Activated CD4-positive, CD25-positive, alpha-beta regulatory T cell treated with anti-CD3 and anti-CD28 coated beads, Interleukin-2, amount 50 U/mL, for 72 hours (primary cell): ENCODE results near the gene PARVG.

ENCODE experiments used
- DNase-seq: peaks from one replicate; pipeline ENCODE4 v3.0.0; 2021

The PARVG gene

GRCh38 chr22:44247923-44248892, 67.5 kb downstream of the PARVG start:
- DNase-seq: no peak

DNA sequence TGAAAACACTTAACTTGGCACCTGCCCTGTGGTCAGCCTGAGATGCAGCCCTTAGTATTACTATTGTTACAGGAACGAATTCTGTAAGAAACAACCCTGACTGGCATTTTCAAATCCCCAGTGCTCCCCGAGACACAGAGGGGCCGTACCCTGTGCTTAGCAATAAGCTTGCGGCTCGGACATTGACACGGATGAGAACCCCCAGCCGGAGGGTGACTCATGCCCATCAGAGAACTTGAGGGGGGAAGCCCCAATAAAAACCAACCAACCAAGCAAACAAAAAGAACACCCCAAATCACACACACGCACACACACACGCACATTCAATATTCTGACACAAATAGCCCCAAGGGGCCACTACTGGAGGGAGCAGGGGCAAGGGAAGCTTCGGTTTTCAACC, 68.2 kb downstream of the PARVG start:
- DNase-seq: no peak

GRCh38 chr22:44249376-44250147, 68.8 kb downstream of the PARVG start:
- no peak for DNase-seq

- no peak for DNase-seq
Measured at GRCh38 chr22:44254811-44255210, 74.1 kb downstream of the PARVG start.

DNA sequence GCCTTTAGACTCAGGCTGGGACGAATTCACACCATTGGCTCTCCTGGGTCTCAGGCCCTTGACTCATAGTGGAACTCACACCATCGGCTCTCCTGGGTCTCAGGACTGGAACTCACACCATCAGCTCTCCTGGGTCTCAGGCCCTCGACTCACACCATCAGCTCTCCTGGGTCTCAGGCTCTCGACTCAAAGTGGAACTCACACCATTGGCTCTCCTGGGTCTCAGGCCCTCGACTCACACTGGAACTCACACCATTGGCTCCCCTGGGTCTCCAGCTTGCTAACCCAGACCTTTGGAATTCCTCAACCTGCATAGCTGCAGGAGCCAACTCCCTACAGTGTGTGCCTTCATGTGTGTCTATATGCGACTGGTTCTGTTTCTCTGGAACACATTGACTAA, 75.4 kb downstream of the PARVG start:
- DNase-seq: no peak

DNA sequence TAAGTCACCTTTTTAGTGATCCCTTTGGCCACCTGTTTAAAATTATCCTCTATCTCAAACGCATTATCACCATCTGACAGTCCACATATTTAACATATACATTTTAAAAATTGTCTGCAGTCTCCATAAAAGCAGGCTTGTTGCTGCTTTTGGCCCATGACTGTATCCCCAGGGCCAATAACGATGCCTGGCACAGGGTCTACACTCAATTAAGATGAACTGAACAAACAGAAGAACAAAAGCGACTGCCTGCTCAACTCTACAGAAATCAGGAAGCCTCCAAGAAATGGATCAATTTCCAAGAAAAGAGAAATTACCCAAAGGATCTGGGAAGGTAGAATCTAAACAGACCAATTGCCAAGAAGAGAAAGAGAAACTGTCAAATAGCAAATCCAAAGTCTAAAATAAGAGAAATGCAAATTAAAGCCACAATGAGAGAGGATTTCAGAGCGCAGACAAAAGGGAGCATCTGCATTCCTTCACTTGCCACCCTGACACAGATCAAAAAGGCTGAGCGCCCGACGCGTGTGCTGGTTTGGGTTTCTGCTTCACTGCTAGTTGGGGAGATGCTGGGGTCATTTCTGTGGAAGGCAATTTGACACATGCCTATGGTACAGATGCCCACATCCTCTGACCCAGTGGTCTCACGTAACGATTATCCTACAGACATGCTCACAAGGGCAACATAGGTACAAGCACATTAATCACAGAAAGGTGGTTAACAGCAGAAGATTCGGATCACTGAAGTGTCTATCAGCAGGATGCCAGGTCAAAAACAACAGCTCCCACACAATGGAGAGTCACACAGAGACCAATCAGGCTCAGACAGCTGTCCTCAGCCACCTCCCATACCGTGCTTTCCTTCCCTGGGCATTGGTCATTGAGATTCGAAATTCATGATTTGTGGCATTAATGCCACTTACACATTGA, 76.1 kb downstream of the PARVG start:
- DNase-seq: no peak
